ENCODE results near the gene SPINT1. TPM values are rescaled to one million over a fixed set of nuclear protein-coding genes. Genes with fewer than 3 reads are reported as not detected.
"Not testable (repeated sequence)": the region's sequence is repeated elsewhere in the genome, so short reads cannot be mapped to it uniquely, and the experiment has no call there.

Gene SPINT1
- total and polyA plus RNA-seq, 8 donors = 39.3 to 123 (median 51.1) TPM

GRCh38 chr15:40858706-40859105 is 14.9 kb downstream of the SPINT1 start:
- peak overlapping the region in 3 of 4 donors; percentile 1 to 55 (median 22) for H3K27ac ChIP-seq

GRCh38 chr15:40859206-40859851 is 15.5 kb downstream of the SPINT1 start:
- ATAC-seq (peak; percentile 69 to 82 (median 81)), FAIRE-seq (no peak), DNase-seq (peak; percentile 81 to 93 (median 88))
- TF ChIP-seq CTCF (IDR thresholded peaks at IDR 0.05) = peak; percentile 73 to 80 (median 75)
- Histone ChIP-seq H3K4me3 (no peak overlapping the region), H3K27ac (peak overlapping the region in 2 of 4 donors; percentile 22 to 55), H3K9me3 (no peaks in the 10 kb centered on the region), H3K27me3 (no peaks in the 10 kb centered on the region), H3K36me3 (peaks cover 0 to 28% (median 8%) of the 10 kb centered on the region in 3 donors), H3K4me1 (peaks cover 8 to 38% (median 11%) of the 10 kb centered on the region in 3 donors)
- intact Hi-C loops (cut with DNase I) = loop anchor here in 1 of 3 donors (5.0 kb wide), 1 partner anchor 33 kb away; the partner anchor contains the start of gene VPS18
- WGBS, 2 donors = 34 to 37% methylated on average over 18 of the region's 18 CpGs

More at GRCh38 chr15:40858706-40859105, 14.9 kb downstream of the SPINT1 start:
- 29 to 38% methylated on average over 10 of the region's 10 CpGs for WGBS, 2 donors
- DNase-seq (peak in 5 of 6 donors; percentile 52 to 62 (median 54)), FAIRE-seq (no peak), ATAC-seq (peak; percentile 8 to 54 (median 48))
- intact Hi-C loops (cut with DNase I) = loop anchor here in 1 of 3 donors (5.0 kb wide), 1 partner anchor 34 kb away; the partner anchor contains the start of gene VPS18
- H3K4me1 ChIP-seq = peaks cover 6 to 33% (median 8%) of the 10 kb centered on the region in 3 donors
- no peak overlapping the region for H3K4me3 ChIP-seq
- TF ChIP-seq CTCF (IDR thresholded peaks at IDR 0.05) = no peak
- H3K36me3 ChIP-seq = peaks cover 0 to 33% (median 12%) of the 10 kb centered on the region in 3 donors
- no peaks in the 10 kb centered on the region for H3K9me3 ChIP-seq
- no peaks in the 10 kb centered on the region for H3K27me3 ChIP-seq

GRCh38 chr15:40861147-40861546 is 17.3 kb downstream of the SPINT1 start:
- H3K27ac ChIP-seq; intact Hi-C loops (cut with DNase I); ATAC-seq; H3K27me3 ChIP-seq; H3K4me3 ChIP-seq; FAIRE-seq; H3K9me3 ChIP-seq; DNase-seq: not testable (repeated sequence)
- peaks cover 0 to 10% (median 0%) of the 10 kb centered on the region in 3 donors for H3K36me3 ChIP-seq
- 61 to 68% methylated on average over 4 of the region's 4 CpGs for WGBS, 2 donors
- H3K4me1 ChIP-seq = peaks cover 8 to 47% (median 13%) of the 10 kb centered on the region in 3 donors

GRCh38 chr15:40863660-40864270 is 19.9 kb downstream of the SPINT1 start:
- H3K27ac ChIP-seq = peak overlapping the region in 3 of 4 donors; percentile 33 to 68 (median 65)
- no peak overlapping the region for H3K4me3 ChIP-seq
- 13 to 25% methylated on average over 4 of the region's 4 CpGs for WGBS, 2 donors
- intact Hi-C loops (cut with DNase I) = no loop called here
- no peak for FAIRE-seq
- TF ChIP-seq CTCF (IDR thresholded peaks at IDR 0.05) = no peak
- DNase-seq = peak in 1 of 6 donors; percentile 46
- peaks cover 12 to 39% (median 13%) of the 10 kb centered on the region in 3 donors for H3K4me1 ChIP-seq
- no peaks in the 10 kb centered on the region for H3K9me3 ChIP-seq
- H3K27me3 ChIP-seq = no peaks in the 10 kb centered on the region
- peak; percentile 30 to 55 (median 34) for ATAC-seq
- no peaks in the 10 kb centered on the region for H3K36me3 ChIP-seq

GRCh38 chr15:40867199-40867598 is 23.4 kb downstream of the SPINT1 start:
- H3K27ac ChIP-seq = peak overlapping the region in 1 of 4 donors; percentile 70
- no peak overlapping the region for H3K4me3 ChIP-seq
- H3K36me3 ChIP-seq = no peaks in the 10 kb centered on the region
- no peaks in the 10 kb centered on the region for H3K27me3 ChIP-seq
- intact Hi-C loops (cut with DNase I) = no loop called here
- peaks cover 19 to 38% (median 21%) of the 10 kb centered on the region in 3 donors for H3K4me1 ChIP-seq
- TF ChIP-seq CTCF (IDR thresholded peaks at IDR 0.05) = no peak
- FAIRE-seq (no peak), DNase-seq (no peak), ATAC-seq (no peak)
- 92 to 96% methylated on average over 4 of the region's 4 CpGs for WGBS, 2 donors
- H3K9me3 ChIP-seq = no peaks in the 10 kb centered on the region

All from pancreas (tissue), 10 donors.